ENCODE results near the gene CAPN2. TPM values are rescaled to one million over a fixed set of nuclear protein-coding genes. Genes with fewer than 3 reads are reported as not detected.

CAPN2 gene
- total RNA-seq, 1 donor = 340 TPM

- Histone ChIP-seq H3K36me3 (ENCODE audit: insufficient read depth, low read length) (peaks cover 99% of the 10 kb centered on the region), H3K9me3 (ENCODE audit: low read depth, low read length) (no peaks in the 10 kb centered on the region), H3K4me1 (ENCODE audit: insufficient read depth, low read length) (no peaks in the 10 kb centered on the region), H3K79me2 (ENCODE audit: insufficient read depth, low read length) (peaks cover 15% of the 10 kb centered on the region), H3K27me3 (ENCODE audit: insufficient read depth, low read length) (no peaks in the 10 kb centered on the region), H4K20me1 (ENCODE audit: insufficient read depth, low read length) (peaks cover 7% of the 10 kb centered on the region), H3K4me3 (ENCODE audit: insufficient read depth, low read length) (no peak overlapping the region), H3K4me2 (ENCODE audit: insufficient read depth, low read length) (no peak overlapping the region), H3K27ac (ENCODE audit: low read depth, low read length) (no peak overlapping the region), H2AFZ (ENCODE audit: low read length) (no peak overlapping the region)
- peak; percentile 72 for DNase-seq (ENCODE audit: insufficient read length, low spot score, missing footprints)
- TF ChIP-seq CTCF (IDR thresholded peaks at IDR 0.05; ENCODE audit: extremely low read depth, low read depth, low read length) = no peak
These were observed 42.5 kb downstream of the CAPN2 start for GRCh38 chr1:223754681-223755431.

- H3K36me3 ChIP-seq (ENCODE audit: insufficient read depth, low read length) = peaks cover 99% of the 10 kb centered on the region
- H3K4me2 ChIP-seq (ENCODE audit: insufficient read depth, low read length) = no peak overlapping the region
- H3K4me3 ChIP-seq (ENCODE audit: insufficient read depth, low read length) = no peak overlapping the region
- no peak for DNase-seq (ENCODE audit: insufficient read length, low spot score, missing footprints)
- H3K9me3 ChIP-seq (ENCODE audit: low read depth, low read length) = no peaks in the 10 kb centered on the region
- no peak for TF ChIP-seq CTCF (IDR thresholded peaks at IDR 0.05; ENCODE audit: extremely low read depth, low read depth, low read length)
- peaks cover 14% of the 10 kb centered on the region for H3K79me2 ChIP-seq (ENCODE audit: insufficient read depth, low read length)
- no peak overlapping the region for H3K27ac ChIP-seq (ENCODE audit: low read depth, low read length)
- no peaks in the 10 kb centered on the region for H3K27me3 ChIP-seq (ENCODE audit: insufficient read depth, low read length)
- no peak overlapping the region for H2AFZ ChIP-seq (ENCODE audit: low read length)
- no peaks in the 10 kb centered on the region for H3K4me1 ChIP-seq (ENCODE audit: insufficient read depth, low read length)
- H4K20me1 ChIP-seq (ENCODE audit: insufficient read depth, low read length) = peaks cover 7% of the 10 kb centered on the region
These were observed 43.1 kb downstream of the CAPN2 start for GRCh38 chr1:223755432-223755792.

GRCh38 chr1:223755992-223756775 is 43.8 kb downstream of the CAPN2 start:
- peak; percentile 69 for DNase-seq (ENCODE audit: insufficient read length, low spot score, missing footprints)
- H3K4me1 ChIP-seq (ENCODE audit: insufficient read depth, low read length) = no peaks in the 10 kb centered on the region
- H3K36me3 ChIP-seq (ENCODE audit: insufficient read depth, low read length) = peaks cover 99% of the 10 kb centered on the region
- no peak overlapping the region for H3K27ac ChIP-seq (ENCODE audit: low read depth, low read length)
- no peaks in the 10 kb centered on the region for H3K9me3 ChIP-seq (ENCODE audit: low read depth, low read length)
- H3K79me2 ChIP-seq (ENCODE audit: insufficient read depth, low read length) = peaks cover 8% of the 10 kb centered on the region
- TF ChIP-seq CTCF (IDR thresholded peaks at IDR 0.05; ENCODE audit: extremely low read depth, low read depth, low read length) = no peak
- H3K4me2 ChIP-seq (ENCODE audit: insufficient read depth, low read length) = no peak overlapping the region
- H3K27me3 ChIP-seq (ENCODE audit: insufficient read depth, low read length) = no peaks in the 10 kb centered on the region
- no peak overlapping the region for H3K4me3 ChIP-seq (ENCODE audit: insufficient read depth, low read length)
- no peak overlapping the region for H2AFZ ChIP-seq (ENCODE audit: low read length)
- H4K20me1 ChIP-seq (ENCODE audit: insufficient read depth, low read length) = peaks cover 7% of the 10 kb centered on the region
